ENCODE results near the gene VDAC2. TPM values are rescaled to one million over a fixed set of nuclear protein-coding genes. Genes with fewer than 3 reads are reported as not detected.
A peak's percentile ranks its signal among the peaks of the same experiment; 100 is the strongest.

The VDAC2 gene
- polyA plus RNA-seq, 1 experiment, result 201 TPM

- POLR2A ChIA-PET, result interaction anchor here (0.6 to 5.4 kb wide), 4 partner anchors 9 to 17 kb away, joined by 3 to 49 read pairs (median 6); no protein-coding TSS in a partner anchor
- Histone ChIP-seq H3K27me3 (ENCODE audit: control insufficient read depth, insufficient read depth, low read length) (no peaks in the 10 kb centered on the region), H3K4me3 (ENCODE audit: low read depth, low read length) (no peak overlapping the region), H3K9me3 (ENCODE audit: control insufficient read depth, insufficient read depth, low read length) (no peaks in the 10 kb centered on the region), H3K27ac (ENCODE audit: low read depth, low read length) (peak overlapping the region; percentile 54)
- TF ChIP-seq CTCF (IDR thresholded peaks at IDR 0.05; ENCODE audit: low read depth, low read length), result no peak
- DNase-seq (ENCODE audit: low read depth, low spot score), result no peak
- CTCF ChIA-PET, result interaction anchor here (0.9 kb wide), 1 partner anchor 17 kb away, joined by 4 read pairs; no protein-coding TSS in a partner anchor
Measured at GRCh38 chr10:75208181-75208580, 2.4 kb upstream of the VDAC2 start.

- POLR2A ChIA-PET, result interaction anchor here (0.6 to 5.4 kb wide), 7 partner anchors 8 to 98 kb away, joined by 3 to 49 read pairs (median 5); partner anchors contain the start of gene SAMD8
- H3K4me3 ChIP-seq (ENCODE audit: low read depth, low read length), result peak overlapping the region; percentile 74
- H3K27ac ChIP-seq (ENCODE audit: low read depth, low read length), result peak overlapping the region; percentile 99
- no peak for TF ChIP-seq CTCF (IDR thresholded peaks at IDR 0.05; ENCODE audit: low read depth, low read length)
- H3K9me3 ChIP-seq (ENCODE audit: control insufficient read depth, insufficient read depth, low read length), result no peaks in the 10 kb centered on the region
- H3K27me3 ChIP-seq (ENCODE audit: control insufficient read depth, insufficient read depth, low read length), result no peaks in the 10 kb centered on the region
- CTCF ChIA-PET, result interaction anchor here (0.6 kb wide), 4 partner anchors 9 to 279 kb away, joined by 3 to 8 read pairs (median 6); no protein-coding TSS in a partner anchor
- DNase-seq (ENCODE audit: low read depth, low spot score), result no peak
Measured at GRCh38 chr10:75209086-75209920, 1.3 kb upstream of the VDAC2 start.

DNA sequence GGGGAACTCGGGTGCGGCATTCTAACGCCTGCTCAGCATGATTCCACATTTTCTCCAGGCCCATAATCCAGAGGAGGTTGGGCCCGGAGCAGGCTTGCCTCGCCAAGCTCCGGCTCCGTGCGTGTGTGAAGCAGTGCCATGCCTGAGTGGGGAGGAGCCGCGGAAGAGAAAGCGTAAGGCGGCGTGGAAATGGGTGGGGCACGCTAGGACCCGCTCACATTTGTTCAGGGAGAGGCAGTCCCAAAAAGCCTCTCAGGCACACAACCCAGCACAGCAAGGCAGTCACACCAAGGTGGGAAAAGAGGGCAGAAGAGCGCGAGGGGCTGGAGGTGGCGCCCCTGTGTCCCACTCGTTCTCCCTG, 695 bp upstream of the VDAC2 start:
- ChIA-PET CTCF (interaction anchor here (0.6 kb wide), 2 partner anchors 17 to 280 kb away, joined by 3 to 5 read pairs; no protein-coding TSS in a partner anchor), POLR2A (interaction anchor here (0.6 to 5.4 kb wide), 6 partner anchors 15 to 98 kb away, joined by 3 to 49 read pairs (median 10); partner anchors contain the start of gene SAMD8)
- no peak for TF ChIP-seq CTCF (IDR thresholded peaks at IDR 0.05; ENCODE audit: low read depth, low read length)
- Histone ChIP-seq H3K27me3 (ENCODE audit: control insufficient read depth, insufficient read depth, low read length) (no peaks in the 10 kb centered on the region), H3K4me3 (ENCODE audit: low read depth, low read length) (peak overlapping the region; percentile 74), H3K9me3 (ENCODE audit: control insufficient read depth, insufficient read depth, low read length) (no peaks in the 10 kb centered on the region), H3K27ac (ENCODE audit: low read depth, low read length) (peak overlapping the region; percentile 99)
- no peak for DNase-seq (ENCODE audit: low read depth, low spot score)

GRCh38 chr10:75211007-75211691, 553 bp downstream of the VDAC2 start:
- no peak for DNase-seq (ENCODE audit: low read depth, low spot score)
- ChIA-PET POLR2A (interaction anchor here (0.6 to 5.4 kb wide), 9 partner anchors 10 to 1773 kb away, joined by 3 to 49 read pairs (median 8); partner anchors contain the start of gene SAMD8), CTCF (interaction anchor here (0.8 to 1.9 kb wide), 3 partner anchors 19 to 75 kb away, joined by 3 to 11 read pairs (median 4); no protein-coding TSS in a partner anchor)
- peak overlapping the region; percentile 90 for H3K4me3 ChIP-seq (ENCODE audit: low read depth, low read length)
- TF ChIP-seq CTCF (IDR thresholded peaks at IDR 0.05; ENCODE audit: low read depth, low read length), result no peak
- no peaks in the 10 kb centered on the region for H3K9me3 ChIP-seq (ENCODE audit: control insufficient read depth, insufficient read depth, low read length)
- H3K27me3 ChIP-seq (ENCODE audit: control insufficient read depth, insufficient read depth, low read length), result no peaks in the 10 kb centered on the region
- peak overlapping the region; percentile 78 for H3K27ac ChIP-seq (ENCODE audit: low read depth, low read length)
